DOHH2 (cell line): ENCODE data around the gene ZNF658.
"Not testable (repeated sequence)": the region's sequence is repeated elsewhere in the genome, so short reads cannot be mapped to it uniquely, and the experiment has no call there.

Source experiments
- H3F3A ChIP-seq: fragments of 200-600 bp; sonication (generic), shearing (Covaris generic); 2 replicates; pipeline ENCODE4 v1.6.0; 2016; ENCODE audit warnings: antibody characterized with exemption, mild to moderate bottlenecking; ENCODE audit not compliant: control insufficient read depth, insufficient read depth
- H3K27ac ChIP-seq: fragments of 200-600 bp; sonication (generic); 2 replicates; pipeline ENCODE4 v1.5.1; 2014; ENCODE audit warnings: low read depth, mild to moderate bottlenecking, low read length, moderate library complexity
- H3K27me3 ChIP-seq: fragments of 200-600 bp; sonication (generic); 2 replicates; pipeline ENCODE4 v1.6.1; 2014; ENCODE audit warnings: mild to moderate bottlenecking, low read length, mixed read lengths; ENCODE audit not compliant: control insufficient read depth
- H3K36me3 ChIP-seq: fragments of 200-600 bp; sonication (generic); 2 replicates; pipeline ENCODE4 v1.6.1; 2014; ENCODE audit warnings: mild to moderate bottlenecking, low read length, moderate library complexity, mixed read lengths; ENCODE audit not compliant: control insufficient read depth
- H3K4me1 ChIP-seq: fragments of 200-600 bp; sonication (generic); 2 replicates; pipeline ENCODE4 v1.6.1; 2014; ENCODE audit warnings: mild to moderate bottlenecking, low read length, mixed read lengths; ENCODE audit not compliant: control insufficient read depth
- H3K4me2 ChIP-seq: fragments of 200-600 bp; sonication (generic); 2 replicates; pipeline ENCODE4 v1.6.0; 2014; ENCODE audit warnings: mild to moderate bottlenecking, low read length, moderate library complexity
- H3K4me3 ChIP-seq: fragments of 200-600 bp; sonication (generic); 2 replicates; pipeline ENCODE4 v1.5.1; 2014; ENCODE audit warnings: mild to moderate bottlenecking, low read length, mixed read lengths
- H3K79me2 ChIP-seq: fragments of 200-600 bp; sonication (generic); 2 replicates; pipeline ENCODE4 v1.6.1; 2014; ENCODE audit warnings: mild to moderate bottlenecking, low read length, mixed read lengths; ENCODE audit not compliant: control insufficient read depth
- H3K9me2 ChIP-seq: fragments of 200-600 bp; sonication (generic); replicated peaks from 2 replicates; pipeline ENCODE4 v1.6.1; 2014; ENCODE audit warnings: mild to moderate bottlenecking, low read length, mixed read lengths; ENCODE audit not compliant: control insufficient read depth
- H3K9me3 ChIP-seq: fragments of 200-600 bp; sonication (generic); 2 replicates; pipeline ENCODE4 v1.6.1; 2014; ENCODE audit warnings: antibody characterized with exemption, low read length, mixed read lengths; ENCODE audit not compliant: control insufficient read depth, insufficient read depth
- H4K20me1 ChIP-seq: fragments of 200-600 bp; sonication (generic); 2 replicates; pipeline ENCODE4 v1.6.0; 2014; ENCODE audit warnings: low read depth, mild to moderate bottlenecking, antibody characterized with exemption, low read length, moderate library complexity; ENCODE audit not compliant: control insufficient read depth, insufficient read depth

The ZNF658 gene

DNA sequence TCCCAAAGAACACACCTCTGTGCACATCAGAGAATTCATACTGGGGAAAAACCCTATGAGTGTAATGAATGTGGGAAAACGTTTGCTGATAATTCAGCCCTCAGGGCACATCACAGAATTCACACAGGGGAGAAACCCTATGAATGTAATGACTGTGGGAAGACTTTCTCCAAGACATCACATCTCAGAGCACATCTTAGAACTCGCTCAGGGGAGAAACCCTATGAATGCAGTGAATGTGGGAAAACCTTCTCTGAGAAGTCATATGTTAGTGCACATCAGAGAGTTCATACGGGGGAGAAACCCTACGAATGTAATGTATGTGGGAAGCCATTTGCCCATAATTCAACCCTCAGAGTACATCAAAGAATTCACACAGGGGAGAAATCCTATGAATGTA, 19.5 kb downstream of the ZNF658 start:
- not testable (repeated sequence) for H4K20me1 ChIP-seq, H3K79me2 ChIP-seq, H3K9me3 ChIP-seq, H3K4me1 ChIP-seq, H3K4me2 ChIP-seq, H3K4me3 ChIP-seq, H3K27ac ChIP-seq, H3K36me3 ChIP-seq, H3F3A ChIP-seq, H3K9me2 ChIP-seq, H3K27me3 ChIP-seq

DNA sequence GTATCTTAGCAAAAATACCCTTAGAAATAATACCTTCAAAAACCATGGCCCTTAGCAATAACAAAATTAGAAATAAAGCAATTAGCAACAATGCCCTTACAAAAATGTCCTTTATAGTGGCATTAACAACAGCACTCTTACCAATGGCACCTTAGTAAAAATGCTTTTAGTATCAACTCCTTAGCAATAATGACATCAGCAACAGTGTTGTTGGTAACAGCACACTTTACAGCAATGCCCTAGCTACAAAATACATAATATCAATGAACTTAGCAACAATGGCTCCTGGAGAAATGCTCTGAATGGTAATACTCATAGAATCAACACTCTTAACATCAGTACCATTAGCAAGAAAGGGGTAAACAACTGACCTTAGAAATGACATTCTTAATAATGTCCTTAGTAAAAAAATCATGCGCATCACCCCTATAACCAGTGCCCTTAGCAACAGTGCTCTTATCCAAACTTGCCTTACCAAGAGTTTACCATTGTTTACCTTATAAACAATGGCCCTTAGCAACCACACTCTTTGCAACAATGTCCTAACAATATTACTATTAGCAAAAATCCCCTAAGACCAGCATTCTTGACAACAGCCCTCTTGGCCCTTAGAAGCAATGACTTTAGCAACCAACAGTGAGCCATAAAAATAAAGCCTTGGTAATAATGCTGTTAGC, 35.8 kb downstream of the ZNF658 start:
- not testable (repeated sequence) for H3K79me2 ChIP-seq

DNA sequence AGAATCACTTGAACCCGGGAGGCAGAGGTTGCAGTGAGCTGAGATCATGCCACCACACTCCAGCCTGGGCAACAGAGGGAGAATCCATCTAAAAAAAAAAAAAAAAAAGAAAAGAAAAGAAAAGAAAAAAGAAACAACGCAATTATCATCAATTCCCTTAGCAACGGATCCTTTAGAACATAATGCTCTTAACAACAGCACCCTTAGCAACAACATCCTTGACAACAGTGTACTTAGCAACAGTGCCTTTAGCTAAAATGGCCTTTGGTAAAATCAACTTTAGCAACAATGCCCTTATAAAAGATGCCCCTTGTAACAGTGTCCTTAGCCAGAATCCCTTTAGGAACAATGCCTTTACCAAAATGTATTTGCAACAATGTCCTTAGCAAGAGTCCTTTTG, 37.1 kb downstream of the ZNF658 start:
- H3K27ac ChIP-seq, H3F3A ChIP-seq, H3K9me2 ChIP-seq, H4K20me1 ChIP-seq, H3K4me1 ChIP-seq, H3K4me2 ChIP-seq, H3K27me3 ChIP-seq, H3K9me3 ChIP-seq, H3K36me3 ChIP-seq, H3K79me2 ChIP-seq, H3K4me3 ChIP-seq: not testable (repeated sequence)

More for the DNA sequence above, 35.8 kb downstream of the ZNF658 start:
- H3K27ac ChIP-seq, H3F3A ChIP-seq, H3K4me2 ChIP-seq, H3K27me3 ChIP-seq, H3K36me3 ChIP-seq, H4K20me1 ChIP-seq, H3K4me1 ChIP-seq, H3K4me3 ChIP-seq, H3K9me2 ChIP-seq, H3K9me3 ChIP-seq: not testable (repeated sequence)

DNA sequence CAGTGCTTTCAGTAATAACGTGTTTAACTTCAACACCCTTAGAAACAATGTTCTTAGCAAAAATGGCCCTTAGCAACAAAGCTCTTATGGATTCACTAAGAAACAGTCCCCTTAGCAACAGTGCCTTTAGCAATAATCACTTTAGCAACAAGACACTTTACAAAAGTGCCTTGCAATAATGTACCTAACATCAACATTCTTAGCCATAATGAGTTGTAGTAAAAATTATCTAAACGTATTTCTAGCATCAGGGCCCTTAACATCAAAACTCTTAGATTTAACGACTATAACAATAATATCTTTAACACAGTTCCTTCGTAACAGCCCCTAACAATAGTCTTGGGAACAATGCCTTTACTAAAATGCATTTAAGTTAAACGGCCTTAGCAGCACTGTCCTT, 37.8 kb downstream of the ZNF658 start:
- H3F3A ChIP-seq, H3K4me3 ChIP-seq, H3K27me3 ChIP-seq, H3K79me2 ChIP-seq, H3K9me2 ChIP-seq, H3K9me3 ChIP-seq, H3K4me1 ChIP-seq, H3K36me3 ChIP-seq, H3K4me2 ChIP-seq, H4K20me1 ChIP-seq, H3K27ac ChIP-seq: not testable (repeated sequence)

DNA sequence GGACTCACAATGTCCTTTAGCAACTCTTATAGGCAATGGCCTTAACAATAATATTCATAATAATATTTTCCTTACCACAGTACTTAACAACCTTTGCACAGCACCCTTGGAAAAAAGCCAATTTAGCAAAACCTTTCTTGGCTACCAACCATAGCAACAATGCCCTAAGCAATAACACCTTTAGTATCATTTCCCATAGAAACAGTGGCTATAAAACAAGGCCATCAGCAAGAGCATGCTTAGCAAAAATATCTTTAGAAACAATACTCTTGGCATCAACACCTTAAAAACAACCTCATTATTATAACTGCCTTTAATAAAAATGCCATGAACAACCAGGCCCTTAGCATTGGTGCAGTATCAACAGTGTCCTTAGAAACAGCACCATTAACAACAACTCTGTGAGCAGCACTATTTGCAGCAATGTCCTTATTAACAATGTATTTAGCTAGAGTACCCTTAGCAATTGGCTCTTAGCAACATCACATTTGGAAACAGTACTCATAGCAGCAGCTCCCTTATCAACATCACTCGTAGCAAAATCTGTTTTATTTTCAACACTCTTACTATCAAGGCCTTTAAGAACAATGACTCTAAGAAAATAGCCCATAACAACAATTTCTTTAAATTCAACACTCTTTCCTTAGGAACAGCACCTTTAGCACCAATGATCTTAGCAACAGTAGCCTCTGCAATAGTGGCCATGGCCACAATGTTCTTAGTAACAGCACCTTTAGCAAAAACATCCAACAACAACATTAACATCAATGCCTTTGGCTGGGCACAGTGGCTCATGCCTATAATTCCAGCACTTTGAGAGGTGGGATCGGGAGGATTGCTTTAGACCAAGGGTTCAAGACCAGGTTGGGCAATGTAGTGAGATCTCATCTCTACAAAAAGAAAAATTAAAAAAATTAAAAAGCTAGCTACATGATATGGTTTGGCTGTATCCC, 39.6 kb downstream of the ZNF658 start:
- H3K4me3 ChIP-seq, H3K27ac ChIP-seq, H3K79me2 ChIP-seq, H3K36me3 ChIP-seq, H3F3A ChIP-seq, H3K9me2 ChIP-seq, H3K4me1 ChIP-seq, H4K20me1 ChIP-seq, H3K4me2 ChIP-seq, H3K9me3 ChIP-seq, H3K27me3 ChIP-seq: not testable (repeated sequence)

DNA sequence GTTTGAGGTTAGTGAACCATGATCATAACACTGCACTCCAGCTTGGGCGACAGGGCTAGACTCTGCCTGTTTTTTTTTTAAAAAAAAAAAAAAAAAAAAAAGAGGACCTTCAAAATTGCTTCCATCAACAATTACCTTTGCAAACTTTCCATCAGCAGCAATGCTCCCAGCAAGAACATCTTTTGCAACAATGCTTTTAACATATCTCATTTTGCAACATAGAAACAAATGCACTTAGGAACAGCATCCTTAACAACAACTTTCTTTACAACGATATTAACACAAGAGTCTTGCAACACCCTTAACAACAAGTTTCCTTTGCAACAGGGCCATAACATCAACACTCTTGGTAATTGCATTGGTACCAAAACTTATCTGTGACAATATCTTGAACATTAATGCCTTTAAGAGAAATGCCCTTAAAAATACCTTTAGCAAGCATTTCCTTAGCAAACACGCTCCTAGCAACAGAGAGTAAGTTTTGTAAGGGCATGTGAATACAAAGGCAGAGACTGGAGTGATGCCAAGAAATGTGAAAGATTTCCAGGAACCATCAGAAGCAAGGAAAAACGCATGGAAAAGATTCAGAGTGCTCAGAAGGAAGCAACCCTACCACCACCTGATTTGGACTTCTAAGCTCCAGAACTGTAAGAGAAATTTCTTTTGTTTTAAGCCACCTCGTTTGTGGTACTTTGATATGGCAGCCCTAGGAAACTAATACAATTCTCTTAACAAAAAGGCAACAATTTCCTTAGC, 42.1 kb downstream of the ZNF658 start:
- H3K27me3 ChIP-seq, result not testable (repeated sequence)

DNA sequence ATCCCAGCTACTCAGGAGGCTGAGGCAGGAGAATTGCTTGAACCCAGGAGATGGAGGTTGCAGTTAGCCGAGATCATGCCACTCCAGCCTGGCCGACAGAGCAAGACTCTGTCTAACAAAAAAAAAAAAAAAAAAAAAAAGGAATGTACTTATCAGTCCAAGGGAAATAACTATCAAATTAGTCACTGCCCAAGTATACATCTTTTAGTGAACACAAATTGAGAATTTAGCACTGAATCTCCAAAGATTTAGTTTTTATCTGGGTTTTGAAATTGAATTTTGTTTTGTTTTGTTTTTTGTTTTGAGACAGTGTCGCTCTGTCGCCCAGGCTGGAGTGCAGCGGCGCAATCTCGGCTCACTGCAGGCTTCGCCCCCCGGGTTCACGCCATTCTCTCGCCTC, 52.1 kb downstream of the ZNF658 start:
- H4K20me1 ChIP-seq, H3K9me2 ChIP-seq, H3K27me3 ChIP-seq, H3K27ac ChIP-seq, H3F3A ChIP-seq, H3K79me2 ChIP-seq, H3K4me1 ChIP-seq, H3K4me3 ChIP-seq, H3K36me3 ChIP-seq, H3K4me2 ChIP-seq, H3K9me3 ChIP-seq: not testable (repeated sequence)

More for the DNA sequence above, 42.1 kb downstream of the ZNF658 start:
- not testable (repeated sequence) for H3K9me2 ChIP-seq, H3K36me3 ChIP-seq, H3K27ac ChIP-seq, H3K4me1 ChIP-seq, H3K4me2 ChIP-seq, H4K20me1 ChIP-seq, H3K4me3 ChIP-seq, H3K9me3 ChIP-seq, H3F3A ChIP-seq, H3K79me2 ChIP-seq
